AML-193 (cell line): Measurements from ENCODE around the gene LMF1.
"Not testable (repeated sequence)": the region's sequence is repeated elsewhere in the genome, so short reads cannot be mapped to it uniquely, and the experiment has no call there.

Experiments used
- DNase-seq, 2 experiments: peaks; one replicate each; lab custom pipeline; 2025; lab: John Stamatoyannopoulos, UW

LMF1 gene

DNA sequence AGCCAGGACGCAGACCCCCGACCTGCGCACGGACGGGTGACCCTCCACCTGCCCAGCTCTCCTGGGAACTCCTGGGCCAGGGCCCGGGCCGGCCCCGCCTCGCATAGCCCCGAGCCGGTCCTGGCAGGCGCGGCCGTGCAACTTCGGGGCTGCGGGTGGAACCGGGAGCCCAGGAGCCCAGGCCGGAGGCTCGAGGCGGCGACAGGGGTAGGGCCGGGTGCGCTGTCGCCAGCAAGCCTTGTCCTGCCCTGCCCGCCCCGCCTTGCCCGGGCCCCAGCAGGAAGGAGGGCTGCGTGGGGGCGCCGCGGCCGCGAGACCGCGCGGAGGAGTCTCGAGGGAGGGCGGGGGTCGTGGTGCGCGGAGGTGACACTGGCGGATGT, 408 bp downstream of the LMF1 start:
- no peak for DNase-seq

DNA sequence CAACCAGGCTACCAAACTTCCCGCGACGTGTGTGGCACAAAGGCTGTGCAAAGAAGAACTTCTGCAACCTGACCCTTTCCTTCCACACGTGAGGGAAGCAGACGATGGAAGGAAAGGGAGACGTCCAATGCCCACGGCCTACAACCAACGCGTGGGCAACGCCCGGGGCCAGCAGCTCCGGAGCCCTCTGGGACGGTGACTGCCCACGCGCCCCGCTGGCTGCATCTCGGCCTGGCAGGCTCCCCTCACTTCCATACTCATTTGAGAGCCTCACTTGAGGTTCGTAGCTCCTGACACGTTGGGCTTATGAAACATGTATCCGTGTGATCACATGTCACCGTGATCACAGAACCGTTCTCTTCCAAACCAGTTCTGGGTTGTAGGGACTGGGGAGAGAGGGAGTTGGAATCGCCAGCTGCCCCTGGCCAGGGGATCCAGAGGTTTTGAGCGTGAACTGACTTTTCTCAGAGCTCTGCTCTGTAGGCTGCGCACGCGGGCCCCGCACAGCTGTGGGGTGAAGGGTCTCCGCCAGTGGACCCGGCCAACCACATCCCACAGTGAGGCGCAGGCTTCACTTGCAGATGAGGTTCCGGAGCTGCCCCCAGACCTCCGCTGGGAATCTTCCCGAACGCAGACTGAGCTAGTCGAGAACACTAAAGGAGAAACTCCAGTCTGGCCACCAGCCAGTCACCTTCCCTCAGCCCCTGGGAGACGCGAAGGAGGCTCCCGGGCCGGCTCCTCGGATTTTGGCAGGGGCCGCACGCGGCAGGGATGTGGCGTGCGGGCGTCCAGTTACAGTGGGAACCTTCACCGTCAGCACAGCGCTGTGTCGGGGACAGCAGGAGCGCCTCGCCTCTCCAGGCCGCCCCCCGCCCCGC, 1.0 kb downstream of the LMF1 start:
- peak in 1 of 2 experiments; percentile 0 for DNase-seq

DNA sequence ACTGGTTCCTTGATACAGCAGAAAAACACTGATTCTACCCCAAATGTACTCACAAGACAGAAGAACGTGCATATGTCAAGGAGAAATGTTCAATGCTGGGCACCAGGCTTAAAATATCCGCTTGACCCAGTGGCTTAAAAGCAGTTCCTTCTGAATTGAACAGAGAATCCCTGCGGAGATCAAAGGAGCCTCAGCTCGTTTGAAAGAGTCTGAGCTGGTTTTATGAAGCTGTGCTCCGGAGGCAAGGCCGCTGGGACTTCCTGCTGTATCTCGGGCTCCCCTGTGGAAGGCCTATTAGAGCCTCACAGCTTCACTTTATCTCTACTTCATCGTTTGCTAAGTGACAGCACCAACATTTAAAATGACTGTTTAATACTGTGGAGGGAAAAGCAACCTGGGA, 2.2 kb downstream of the LMF1 start:
- no peak for DNase-seq

DNA sequence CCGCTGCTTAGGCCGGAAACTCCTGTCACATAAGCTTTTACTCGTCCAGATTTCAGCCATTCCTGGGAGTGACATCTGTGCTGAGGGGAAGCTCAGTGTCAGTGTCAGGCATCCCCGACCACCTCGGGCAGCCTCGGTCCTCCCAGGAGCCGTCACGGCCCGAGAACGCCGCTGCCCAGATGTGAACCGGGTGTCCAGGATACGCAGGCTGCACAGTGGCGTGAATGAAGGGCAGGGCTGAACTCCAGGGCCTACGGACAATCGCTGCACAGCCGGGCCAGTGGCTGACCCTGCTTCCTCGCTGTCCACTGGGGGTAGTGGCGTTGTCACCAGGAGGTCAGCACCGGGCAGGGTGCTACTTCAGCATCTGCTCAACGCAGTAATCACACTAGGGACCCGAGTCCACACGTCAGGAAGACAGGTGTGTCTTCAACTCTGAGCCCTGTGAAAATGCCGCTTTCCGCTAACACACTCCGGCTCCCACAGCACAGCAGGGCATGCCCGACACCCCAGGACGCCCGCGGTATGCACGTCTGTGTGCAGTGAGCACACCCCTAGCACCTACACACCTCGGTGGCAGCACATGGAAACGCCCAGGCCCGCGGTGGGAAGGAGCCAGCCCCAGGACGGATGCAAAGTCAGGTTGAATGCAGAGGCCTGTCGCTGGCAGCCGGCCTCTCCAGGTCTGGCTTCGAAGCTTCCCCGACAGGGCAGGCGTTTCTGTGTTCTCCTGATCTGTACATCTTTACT, 3.1 kb downstream of the LMF1 start:
- DNase-seq: no peak

DNA sequence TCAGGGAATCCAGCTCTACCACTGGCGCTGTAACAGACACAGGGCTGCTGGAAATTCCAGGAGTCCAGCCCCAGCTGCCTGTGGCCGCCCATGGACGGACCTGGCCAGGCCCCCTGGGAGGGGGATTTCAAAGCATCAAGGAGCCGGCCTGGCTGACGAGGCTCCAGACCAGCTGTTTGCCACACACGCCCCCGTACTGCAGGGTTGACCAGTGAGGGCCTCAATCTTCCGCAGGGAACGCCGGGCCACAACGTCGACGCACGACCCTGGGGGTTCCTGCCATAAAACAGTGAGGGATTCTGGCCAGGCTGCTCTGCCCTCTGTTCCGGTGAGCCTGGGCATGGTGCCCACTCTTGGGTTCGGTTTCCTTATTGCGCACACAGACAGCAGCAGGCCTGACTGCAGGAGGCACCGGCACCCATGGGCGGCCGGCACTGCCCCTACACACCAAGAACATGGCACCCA, 3.7 kb downstream of the LMF1 start:
- no peak for DNase-seq

DNA sequence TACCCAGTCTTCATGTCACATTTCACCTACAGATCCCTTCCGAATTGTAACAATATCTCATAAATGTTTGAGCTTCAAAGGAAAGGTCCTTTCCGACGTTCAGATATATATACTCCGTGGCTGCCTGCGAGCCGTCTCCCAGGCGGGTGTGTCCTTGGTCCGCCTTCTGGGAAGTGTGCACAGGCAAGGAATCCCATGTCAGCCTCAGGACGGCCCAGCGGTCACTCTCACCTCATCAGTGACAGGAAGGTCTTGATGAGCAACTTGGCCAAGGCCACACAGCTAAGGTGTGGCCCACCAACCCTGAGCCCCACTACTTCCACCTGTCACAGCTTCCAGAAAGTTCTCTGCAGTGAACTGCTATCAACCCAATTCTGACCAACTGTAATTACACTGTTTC, 4.3 kb downstream of the LMF1 start:
- DNase-seq: no peak

DNA sequence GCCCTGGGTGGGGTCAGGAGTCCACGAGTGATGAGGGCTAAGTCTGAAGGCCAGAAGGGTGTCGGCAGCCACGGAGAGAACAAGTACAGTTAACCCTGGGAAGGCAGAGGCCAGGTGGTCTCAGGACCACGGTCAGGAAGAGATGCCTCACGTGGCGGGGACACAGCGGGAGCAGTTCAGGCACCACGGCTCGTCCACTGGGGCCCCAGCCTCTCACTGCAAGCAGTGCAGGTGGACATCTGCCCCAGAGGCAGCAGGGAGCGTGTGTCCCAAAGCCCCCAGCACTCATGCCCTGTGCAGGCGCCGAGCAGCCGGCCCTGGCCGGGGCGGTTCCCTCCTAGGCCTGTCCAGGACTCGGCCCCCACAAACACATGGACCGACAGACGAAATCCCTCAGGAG, 4.7 kb downstream of the LMF1 start:
- no peak for DNase-seq

DNA sequence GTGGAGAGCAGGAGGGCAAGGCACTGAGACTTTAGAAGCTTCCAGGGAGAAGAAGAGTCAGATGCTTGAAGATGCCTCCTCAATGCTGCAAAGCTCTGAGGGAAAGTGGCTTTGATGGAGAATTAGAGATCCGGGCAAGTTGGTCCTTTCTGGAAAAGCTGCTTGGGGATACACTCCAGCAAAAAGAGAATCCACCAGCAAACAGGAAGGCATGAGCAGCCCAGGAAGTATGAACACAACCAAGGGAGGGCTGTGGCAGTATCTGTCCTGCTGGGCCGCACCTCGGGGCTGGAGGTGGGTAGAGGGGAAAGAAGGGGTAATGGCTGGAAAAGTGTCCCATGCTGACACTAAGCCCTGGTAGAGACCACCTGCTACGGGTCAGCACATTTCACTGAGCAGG, 5.3 kb downstream of the LMF1 start:
- DNase-seq: no peak

DNA sequence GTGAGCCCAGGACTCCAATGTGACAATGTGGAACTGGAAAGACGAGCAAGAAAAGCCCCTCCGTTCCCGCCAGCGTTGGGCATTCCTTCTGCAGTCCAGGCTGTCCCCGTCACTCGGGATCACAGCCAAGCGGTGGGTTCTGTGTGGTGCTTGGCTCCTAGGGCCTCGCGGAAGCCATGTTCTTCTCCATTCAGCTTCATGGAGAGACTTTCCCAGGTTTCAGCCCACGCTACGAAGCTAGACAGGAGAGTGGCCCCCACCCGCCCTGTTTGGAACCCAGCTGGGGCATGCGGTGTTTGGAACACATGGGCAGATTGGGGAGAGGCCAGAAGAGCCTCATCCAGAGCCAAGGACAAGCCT, 5.8 kb downstream of the LMF1 start:
- DNase-seq: no peak

DNA sequence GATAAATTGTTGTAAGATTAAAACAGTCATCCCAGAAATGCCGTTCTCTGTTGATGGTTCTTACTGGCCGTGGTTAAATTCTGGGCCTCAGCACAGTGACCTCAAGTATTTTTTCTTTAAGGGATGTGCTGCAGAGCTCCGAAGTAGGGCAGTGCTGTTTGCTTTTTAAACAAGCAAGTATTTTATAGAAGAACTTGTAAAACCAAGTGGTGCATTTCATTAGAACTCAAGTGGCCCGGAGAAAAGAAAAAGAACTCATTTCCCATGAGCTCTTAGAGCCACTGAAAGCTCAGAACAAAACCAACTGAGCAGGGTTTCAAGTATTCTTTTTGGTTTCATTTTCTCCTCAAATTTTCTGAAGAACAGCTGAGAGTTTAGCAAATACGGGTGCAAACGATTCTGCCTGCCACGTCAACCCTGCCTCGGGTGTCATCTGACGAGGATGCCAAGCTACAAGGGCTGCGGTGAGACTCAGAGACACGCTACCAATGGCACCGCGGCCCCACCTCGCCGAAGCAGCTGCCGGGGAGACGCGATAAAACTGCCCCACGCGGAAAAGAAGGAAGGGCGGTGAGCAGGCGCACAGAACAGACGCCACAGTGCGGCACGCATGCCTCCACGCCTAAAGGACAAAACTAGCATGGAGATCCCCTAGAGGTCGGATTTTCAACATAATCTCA, 6.3 kb downstream of the LMF1 start:
- no peak for DNase-seq

DNA sequence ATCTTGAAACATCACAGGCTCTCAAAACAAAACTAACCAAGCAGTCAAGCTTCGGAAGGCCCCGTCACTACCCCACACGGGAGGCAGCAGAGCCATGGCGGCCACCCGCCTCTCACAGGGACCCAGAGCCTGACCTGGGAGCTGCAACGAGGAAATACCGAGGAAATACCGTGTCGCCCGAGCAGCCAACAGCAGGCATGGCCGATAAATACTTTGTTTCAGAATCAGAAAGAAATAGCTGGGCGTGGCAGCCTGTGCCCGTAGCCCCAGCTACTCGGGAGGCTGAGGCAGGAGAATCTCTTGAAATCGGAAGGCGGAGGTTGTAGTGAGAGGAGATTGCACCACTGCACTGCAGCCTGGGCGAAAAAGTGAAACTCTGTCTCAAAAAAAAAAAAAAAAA, 6.9 kb downstream of the LMF1 start:
- DNase-seq: no peak

DNA sequence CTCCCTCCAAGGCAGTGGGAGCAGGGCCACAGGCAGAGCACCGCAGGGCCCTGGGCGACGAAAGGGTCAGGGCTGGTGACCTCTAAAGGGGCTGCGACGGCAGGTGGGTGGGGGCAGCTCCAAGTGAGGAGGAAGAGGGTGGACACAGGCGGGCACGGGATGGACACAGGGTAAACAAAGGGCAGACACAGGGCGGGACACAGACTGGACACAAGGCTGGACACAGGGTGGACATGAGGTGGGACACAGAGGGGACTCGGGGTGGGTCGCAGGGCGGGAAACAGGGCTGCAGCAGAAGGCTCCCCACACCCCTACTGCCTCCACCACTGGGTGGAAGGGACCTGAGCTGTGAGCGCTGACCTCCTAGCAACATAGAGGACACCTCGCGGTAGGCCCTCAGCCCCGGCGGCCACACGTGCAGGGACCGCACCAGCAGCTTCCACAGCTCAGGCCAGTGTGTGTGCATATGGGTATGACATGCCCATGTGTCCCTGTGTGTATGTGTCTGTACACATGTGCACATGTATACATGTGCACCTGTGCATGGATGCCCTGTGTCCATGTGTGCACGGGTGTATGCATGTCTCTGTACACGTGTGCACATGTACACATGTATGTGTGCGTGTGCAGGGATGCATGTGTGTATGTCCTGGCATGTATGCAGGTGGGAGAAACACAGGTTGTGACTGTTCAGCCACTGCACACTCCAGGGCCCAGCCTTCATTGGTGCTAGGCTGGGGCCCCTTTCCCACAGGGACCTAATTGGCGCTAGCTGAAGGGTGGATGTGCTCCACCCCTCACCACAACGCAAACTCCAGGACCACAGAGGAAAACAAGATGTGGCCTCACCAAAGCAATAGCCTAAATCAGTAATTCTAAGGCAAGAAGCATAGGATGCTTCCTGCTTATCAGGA, 7.6 kb downstream of the LMF1 start:
- DNase-seq: no peak

DNA sequence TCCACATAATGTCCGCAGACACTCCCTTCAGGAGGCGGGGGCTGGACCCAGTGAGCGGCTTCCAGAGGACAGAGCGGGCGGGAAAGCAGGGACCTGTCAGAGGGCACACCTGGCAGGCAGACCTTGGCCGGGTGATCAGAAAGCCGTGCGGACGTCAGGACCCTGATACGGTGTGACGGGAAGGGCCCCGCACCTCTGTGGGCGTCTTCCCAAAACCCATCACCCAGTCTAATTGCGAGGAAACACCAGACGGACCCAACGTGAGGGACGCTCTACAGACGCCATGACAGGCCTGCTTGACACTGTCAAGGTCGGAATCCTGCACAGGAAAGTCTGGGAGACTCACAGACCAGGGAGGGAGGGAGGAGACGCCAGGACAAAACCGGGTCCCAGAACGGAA, 8.4 kb downstream of the LMF1 start:
- DNase-seq: no peak

DNA sequence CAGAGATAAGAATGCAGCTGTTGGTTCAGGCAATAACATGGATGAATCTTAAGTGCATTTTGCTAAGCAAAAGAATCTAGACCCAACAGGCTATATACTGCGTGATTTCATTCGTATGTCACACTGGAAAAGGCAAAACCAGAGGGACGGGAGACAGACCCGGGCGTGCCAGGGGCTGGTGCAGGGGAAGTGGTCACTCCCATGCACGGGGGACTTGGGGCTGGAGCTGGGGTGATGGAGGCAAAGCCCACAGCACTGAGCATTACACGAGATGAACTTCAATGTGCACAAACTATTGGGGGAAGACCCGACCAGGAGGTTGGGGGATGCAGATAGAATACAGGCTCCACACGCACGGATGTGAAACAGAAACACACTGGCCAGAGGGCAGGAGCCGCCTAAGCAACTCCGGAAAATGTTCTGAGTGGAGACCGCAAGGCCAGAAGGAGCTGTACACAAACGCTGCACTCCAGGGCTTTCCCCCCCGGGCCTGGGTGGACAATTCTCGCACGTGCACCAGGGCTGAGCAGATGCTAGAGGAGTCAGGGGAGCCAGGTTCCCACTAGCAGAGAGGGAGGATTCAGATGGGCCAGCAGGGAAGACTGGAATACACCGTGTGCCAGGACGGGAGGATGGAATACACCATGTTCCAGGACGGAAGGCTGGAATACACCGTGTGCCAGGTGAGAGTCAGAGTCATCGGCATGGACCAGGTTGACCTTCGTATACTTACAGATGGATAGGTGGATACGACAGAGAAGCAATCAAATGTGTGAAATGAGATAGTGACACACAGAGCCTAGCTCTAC, 11.3 kb downstream of the LMF1 start:
- DNase-seq: no peak

DNA sequence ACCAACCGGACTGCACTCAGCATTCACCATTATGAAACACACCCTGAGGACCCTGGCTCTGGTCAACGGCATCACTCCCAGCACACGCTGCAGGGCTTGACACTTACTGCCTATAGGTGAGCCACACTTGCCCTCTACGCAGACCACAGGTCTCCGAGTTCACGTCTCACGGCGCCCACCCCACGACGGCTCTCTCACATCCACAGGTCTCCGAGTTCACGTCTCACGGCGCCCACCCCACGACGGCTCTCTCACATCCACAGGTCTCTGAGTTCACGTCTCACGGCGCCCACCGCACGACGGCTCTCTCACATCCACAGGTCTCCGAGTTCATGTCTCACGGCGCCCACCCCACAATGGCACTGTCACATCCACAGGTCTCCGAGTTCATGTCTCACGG, 15.0 kb downstream of the LMF1 start:
- not testable (repeated sequence) for DNase-seq

DNA sequence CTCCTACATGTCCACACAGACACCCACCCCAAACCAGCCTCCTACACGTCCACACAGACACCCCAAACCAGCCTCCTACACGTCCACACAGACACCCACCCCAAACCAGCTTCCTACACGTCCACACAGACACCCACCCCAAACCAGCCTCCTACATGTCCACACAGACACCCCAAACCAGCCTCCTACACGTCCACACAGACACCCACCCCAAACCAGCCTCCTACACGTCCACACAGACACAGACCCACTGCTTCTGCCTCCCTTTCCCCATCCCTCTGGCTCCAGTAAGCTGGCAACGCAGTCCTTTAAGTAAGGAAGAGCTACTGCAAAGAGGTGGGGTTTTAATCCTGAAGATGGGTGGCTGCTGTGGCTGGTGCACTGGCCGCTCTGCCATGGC, 17.0 kb downstream of the LMF1 start:
- not testable (repeated sequence) for DNase-seq

DNA sequence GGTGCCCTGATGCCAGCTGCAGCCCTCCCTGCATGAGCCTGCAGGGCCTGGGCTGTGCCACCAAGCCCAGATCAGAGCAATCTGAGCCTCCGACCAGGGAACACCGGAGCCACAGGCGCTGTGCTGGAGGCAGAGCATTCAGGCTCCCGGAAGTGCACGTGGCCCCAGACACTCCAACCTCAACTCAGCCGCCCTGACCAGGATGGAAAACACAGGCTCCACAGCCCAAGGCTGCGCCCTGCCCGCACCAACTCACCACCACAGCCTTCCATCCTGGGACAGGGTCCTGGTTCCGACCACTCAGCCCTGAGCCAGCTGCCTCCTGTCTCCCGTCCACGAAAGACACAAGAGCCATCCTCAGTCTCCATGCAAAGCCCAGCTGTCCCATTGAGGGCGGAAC, 18.5 kb downstream of the LMF1 start:
- no peak for DNase-seq

DNA sequence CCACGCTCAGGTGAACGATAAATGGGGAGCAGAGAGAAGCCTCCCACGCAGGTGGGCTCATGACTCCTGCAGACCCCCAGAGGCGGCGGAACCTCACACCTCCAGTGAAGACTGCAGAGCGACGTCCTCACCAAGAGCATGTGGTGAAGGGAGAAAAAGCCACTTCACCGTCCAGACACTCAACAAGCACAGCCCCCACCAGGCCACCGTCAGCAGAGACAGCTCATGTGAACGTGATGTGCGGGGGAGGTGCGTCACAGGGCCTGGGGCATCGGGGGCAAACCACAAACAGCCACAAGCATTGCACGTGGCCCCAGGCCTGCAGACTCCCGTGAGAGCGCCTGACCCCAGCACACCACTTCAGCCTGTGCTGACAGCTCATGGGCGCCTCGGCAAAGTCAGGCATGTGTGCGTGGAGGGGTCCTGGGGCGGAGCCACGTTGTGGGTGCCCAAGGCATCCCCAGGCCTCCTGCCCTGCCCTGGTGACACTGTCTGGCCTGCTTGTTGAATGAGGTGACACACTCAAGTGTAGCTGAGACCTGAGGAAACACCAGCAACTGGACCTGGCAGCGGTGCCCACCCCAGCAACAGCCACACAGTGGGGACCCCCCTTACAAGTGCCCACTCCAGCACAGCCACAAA, 19.0 kb downstream of the LMF1 start:
- DNase-seq: no peak

DNA sequence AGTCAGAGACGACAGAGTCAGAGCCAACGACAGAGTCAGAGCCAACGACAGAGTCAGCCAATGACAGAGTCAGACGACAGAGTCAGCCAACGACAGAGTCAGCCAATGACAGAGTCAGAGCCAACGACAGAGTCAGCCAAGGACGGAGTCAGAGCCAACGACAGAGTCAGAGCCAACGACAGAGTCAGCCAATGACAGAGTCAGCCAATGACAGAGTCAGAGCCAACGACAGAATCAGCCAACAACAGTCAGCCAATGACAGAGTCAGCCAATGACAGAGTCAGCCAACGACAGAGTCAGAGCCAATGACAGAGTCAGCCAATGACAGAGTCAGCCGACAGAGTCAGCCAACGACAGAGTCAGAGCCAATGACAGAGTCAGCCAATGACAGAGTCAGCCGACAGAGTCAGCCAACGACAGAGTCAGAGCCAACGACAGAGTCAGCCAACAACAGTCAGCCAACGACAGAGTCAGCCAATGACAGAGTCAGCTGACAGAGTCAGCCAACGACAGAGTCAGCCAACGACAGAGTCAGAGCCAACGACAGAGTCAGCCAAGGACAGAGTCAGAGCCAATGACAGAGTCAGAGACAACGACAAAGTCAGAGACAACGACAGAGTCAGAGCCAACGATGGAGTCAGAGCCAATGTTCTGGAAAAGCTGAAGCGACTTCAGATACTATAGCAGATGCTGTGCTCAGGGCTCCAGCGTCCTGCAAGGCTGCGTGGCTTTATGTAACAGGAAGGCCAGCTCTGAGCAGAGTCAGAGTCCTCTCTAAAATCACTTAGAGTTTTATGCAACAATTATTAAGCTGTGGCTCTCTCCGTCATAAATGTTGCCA, 19.8 kb downstream of the LMF1 start:
- DNase-seq: not testable (repeated sequence)
